Adipocyte (in vitro differentiated cells): ENCODE measurements around the gene C2orf68.
A peak's percentile ranks its signal among the peaks of the same experiment; 100 is the strongest.

ENCODE experiments used
- DNase-seq: peaks from one replicate; pipeline ENCODE4 v3.0.0-alpha.2; 2015; ENCODE audit warnings: low read depth
- H3K27me3 ChIP-seq: replicated peaks from 2 replicates; pipeline ENCODE4 v1.7.0; 2013; ENCODE audit warnings: mild to moderate bottlenecking, low read length, moderate library complexity; ENCODE audit not compliant: control insufficient read depth, insufficient read depth
- H3K36me3 ChIP-seq: 2 replicates; pipeline ENCODE4 v1.7.0; 2013; ENCODE audit warnings: low read length, mild to moderate bottlenecking, moderate library complexity; ENCODE audit not compliant: control insufficient read depth, insufficient read depth, severe bottlenecking
- H3K4me1 ChIP-seq: 2 replicates; pipeline ENCODE4 v1.7.0; 2013; ENCODE audit warnings: mild to moderate bottlenecking, low read length, moderate library complexity; ENCODE audit not compliant: control insufficient read depth, insufficient read depth
- H3K4me3 ChIP-seq: 2 replicates; pipeline ENCODE4 v1.7.0; 2013; ENCODE audit warnings: mild to moderate bottlenecking, low read length, moderate library complexity
- H3K9ac ChIP-seq: 2 replicates; pipeline ENCODE4 v1.7.0; 2013; ENCODE audit warnings: mild to moderate bottlenecking, low read length, moderate library complexity
- H3K9me3 ChIP-seq: 2 replicates; pipeline ENCODE4 v1.7.0; 2013; ENCODE audit warnings: mild to moderate bottlenecking, low read length, moderate library complexity; ENCODE audit not compliant: control insufficient read depth

The C2orf68 gene

GRCh38 chr2:85588236-85588635 lies 23.6 kb downstream of the C2orf68 start:
- Histone ChIP-seq H3K4me1 (peaks cover 45% of the 10 kb centered on the region), H3K4me3 (no peak overlapping the region), H3K27me3 (no peaks in the 10 kb centered on the region), H3K36me3 (no peaks in the 10 kb centered on the region), H3K9ac (no peak overlapping the region), H3K9me3 (no peaks in the 10 kb centered on the region)
- DNase-seq: no peak

- no peaks in the 10 kb centered on the region for H3K27me3 ChIP-seq
Observed at GRCh38 chr2:85585781-85586105, 26.1 kb downstream of the C2orf68 start.

GRCh38 chr2:85584857-85585780 lies 26.7 kb downstream of the C2orf68 start:
- Histone ChIP-seq H3K9ac (peak overlapping the region; percentile 91), H3K4me1 (peaks cover 31% of the 10 kb centered on the region), H3K9me3 (no peaks in the 10 kb centered on the region), H3K36me3 (no peaks in the 10 kb centered on the region), H3K27me3 (no peaks in the 10 kb centered on the region), H3K4me3 (peak overlapping the region; percentile 82)
- peak; percentile 39 for DNase-seq

More at GRCh38 chr2:85585781-85586105, 26.1 kb downstream of the C2orf68 start:
- Histone ChIP-seq H3K36me3 (no peaks in the 10 kb centered on the region), H3K9ac (peak overlapping the region; percentile 91), H3K4me3 (peak overlapping the region; percentile 82), H3K9me3 (no peaks in the 10 kb centered on the region), H3K4me1 (peaks cover 37% of the 10 kb centered on the region)
- DNase-seq: peak; percentile 50

GRCh38 chr2:85584354-85584856 lies 27.5 kb downstream of the C2orf68 start, which contains the start of gene VAMP5:
TSS of gene VAMP5 (plus strand) at chr2:85584431. CDS start at chr2:85584491, 60 bp downstream.
- peak within 1 kb of the TSS; percentile 91 for H3K9ac ChIP-seq
- H3K4me3 ChIP-seq: peak within 1 kb of the TSS; percentile 82
- peaks cover 33% of the 10 kb centered on the region for H3K4me1 ChIP-seq
- H3K9me3 ChIP-seq: no peaks in the 10 kb centered on the region
- peak; percentile 61 for DNase-seq
- no peaks in the 10 kb centered on the region for H3K36me3 ChIP-seq
- no peaks in the 10 kb centered on the region for H3K27me3 ChIP-seq

GRCh38 chr2:85583667-85584353 lies 28.1 kb downstream of the C2orf68 start:
- H3K36me3 ChIP-seq: no peaks in the 10 kb centered on the region
- peak; percentile 58 for DNase-seq
- H3K4me1 ChIP-seq: peaks cover 36% of the 10 kb centered on the region
- H3K9ac ChIP-seq: peak overlapping the region; percentile 91
- H3K9me3 ChIP-seq: no peaks in the 10 kb centered on the region
- peak overlapping the region; percentile 82 for H3K4me3 ChIP-seq
- H3K27me3 ChIP-seq: no peaks in the 10 kb centered on the region

GRCh38 chr2:85582492-85582891 lies 29.4 kb downstream of the C2orf68 start:
- Histone ChIP-seq H3K36me3 (no peaks in the 10 kb centered on the region), H3K4me3 (no peak overlapping the region), H3K9ac (no peak overlapping the region), H3K4me1 (peaks cover 44% of the 10 kb centered on the region), H3K27me3 (no peaks in the 10 kb centered on the region), H3K9me3 (no peaks in the 10 kb centered on the region)
- no peak for DNase-seq

- no peaks in the 10 kb centered on the region for H3K36me3 ChIP-seq
- H3K27me3 ChIP-seq: no peaks in the 10 kb centered on the region
- H3K4me3 ChIP-seq: no peak overlapping the region
- DNase-seq: no peak
- H3K9me3 ChIP-seq: no peaks in the 10 kb centered on the region
- peaks cover 37% of the 10 kb centered on the region for H3K4me1 ChIP-seq
- H3K9ac ChIP-seq: no peak overlapping the region
Observed at GRCh38 chr2:85580206-85580605, 31.7 kb downstream of the C2orf68 start.

- DNase-seq: no peak
- Histone ChIP-seq H3K4me1 (peaks cover 30% of the 10 kb centered on the region), H3K27me3 (no peaks in the 10 kb centered on the region), H3K4me3 (no peak overlapping the region), H3K36me3 (no peaks in the 10 kb centered on the region), H3K9ac (peak overlapping the region; percentile 39), H3K9me3 (no peaks in the 10 kb centered on the region)
Observed at GRCh38 chr2:85579266-85579935, 32.5 kb downstream of the C2orf68 start.

GRCh38 chr2:85578243-85579180 lies 33.4 kb downstream of the C2orf68 start:
- H3K9ac ChIP-seq: no peak overlapping the region
- no peaks in the 10 kb centered on the region for H3K9me3 ChIP-seq
- DNase-seq: no peak
- H3K27me3 ChIP-seq: no peaks in the 10 kb centered on the region
- H3K4me3 ChIP-seq: no peak overlapping the region
- H3K36me3 ChIP-seq: no peaks in the 10 kb centered on the region
- peaks cover 24% of the 10 kb centered on the region for H3K4me1 ChIP-seq
